GM19438 (cell line): ENCODE results near the gene HEG1.

Experiments used
- ATAC-seq: cut with Tn5 transposase; IDR thresholded peaks from one replicate; pipeline ENCODE4 v1.9.1; 2021; ENCODE audit warnings: low read depth; ENCODE audit not compliant: unreplicated experiment

The HEG1 gene

GRCh38 chr3:124918524-124918923, 137.3 kb downstream of the HEG1 start:
- ATAC-seq = no peak

- ATAC-seq = no peak
Observed at GRCh38 chr3:124916837-124917409, 138.9 kb downstream of the HEG1 start.
